ENCODE data around the gene TARDBP. TPM values are rescaled to one million over a fixed set of nuclear protein-coding genes. Genes with fewer than 3 reads are reported as not detected.

The TARDBP gene
- total and polyA plus RNA-seq, 9 of the 15 experiments (the other 6 are each of a cell fraction or from before 2014, with no cell fraction given) = 122 to 515 (median 243) TPM

DNA sequence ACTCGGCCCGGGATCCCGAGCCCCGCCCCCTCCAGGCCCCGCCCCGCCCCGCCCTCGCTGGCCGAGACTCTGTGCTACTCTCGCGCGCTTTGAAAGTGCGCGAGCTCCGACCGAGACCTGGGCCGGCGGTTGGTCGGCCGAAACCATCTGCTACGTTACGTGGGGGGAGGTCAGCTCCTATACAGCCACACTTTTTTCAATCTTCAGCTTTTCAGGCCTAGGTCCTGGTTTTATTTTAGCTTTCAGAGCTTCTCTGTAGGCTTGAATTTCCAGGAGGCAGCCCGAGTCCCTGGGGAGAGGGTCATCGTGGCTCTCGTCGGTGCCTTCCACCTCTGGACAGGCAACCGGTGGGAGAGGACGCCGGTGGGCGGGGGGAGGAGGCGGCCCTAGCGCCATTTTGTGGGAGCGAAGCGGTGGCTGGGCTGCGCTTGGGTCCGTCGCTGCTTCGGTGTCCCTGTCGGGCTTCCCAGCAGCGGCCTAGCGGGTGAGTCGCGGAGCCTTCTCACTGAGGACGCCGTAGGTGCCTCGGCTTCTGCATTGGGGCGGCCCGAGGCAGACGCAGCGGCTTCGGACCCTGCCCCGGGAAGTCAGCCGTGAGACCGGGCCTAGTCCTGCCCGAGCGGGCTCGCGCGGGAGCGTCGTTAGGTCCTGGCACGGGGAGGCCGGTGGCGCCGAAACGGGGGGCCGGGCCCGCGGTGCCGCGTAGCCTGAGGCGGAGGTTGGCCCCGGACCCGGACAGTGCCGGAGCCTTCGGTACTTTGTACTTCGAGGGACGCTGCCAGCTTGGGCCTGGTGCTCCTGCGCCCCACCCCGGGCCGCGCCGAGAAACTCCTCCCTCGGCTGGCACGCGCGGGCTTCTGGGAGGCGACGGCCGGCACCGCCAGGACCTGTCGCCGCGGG, at the start of gene TARDBP (continued):
- TF ChIP-seq PRDM10 (IDR thresholded peaks at IDR 0.05; ENCODE audit: partially characterized antibody) (peak; percentile 100), RBM22 (IDR thresholded peaks at IDR 0.05; ENCODE audit: low read depth, low read length, poor library complexity, severe bottlenecking) (peak; percentile 67), CHD4 (IDR thresholded peaks at IDR 0.05; ENCODE audit: insufficient read depth, insufficient replicate concordance, low read depth, low read length, poor library complexity, severe bottlenecking) (no peak), HOXB6 (CRISPR knock-in tag; IDR thresholded peaks at IDR 0.05; ENCODE audit: borderline replicate concordance) (no peak), OTX1 (CRISPR knock-in tag; IDR thresholded peaks at IDR 0.05) (peak; percentile 33; the same call in 1 of the 2 replicates), BRF1 (IDR thresholded peaks at IDR 0.05; ENCODE audit: borderline replicate concordance, extremely low read depth, insufficient read length) (no peak), DDX20 (tag; IDR thresholded peaks at IDR 0.05; ENCODE audit: low read depth) (no peak), ZNF347 (CRISPR knock-in tag; IDR thresholded peaks at IDR 0.05; ENCODE audit: low read depth) (no peak), ZFP30 (CRISPR knock-in tag; IDR thresholded peaks at IDR 0.05; ENCODE audit: borderline replicate concordance) (no peak), BRD9 (IDR thresholded peaks at IDR 0.05; ENCODE audit: low read depth, partially characterized antibody) (peak; percentile 52)
- TF ChIP-seq, protein P1, sequence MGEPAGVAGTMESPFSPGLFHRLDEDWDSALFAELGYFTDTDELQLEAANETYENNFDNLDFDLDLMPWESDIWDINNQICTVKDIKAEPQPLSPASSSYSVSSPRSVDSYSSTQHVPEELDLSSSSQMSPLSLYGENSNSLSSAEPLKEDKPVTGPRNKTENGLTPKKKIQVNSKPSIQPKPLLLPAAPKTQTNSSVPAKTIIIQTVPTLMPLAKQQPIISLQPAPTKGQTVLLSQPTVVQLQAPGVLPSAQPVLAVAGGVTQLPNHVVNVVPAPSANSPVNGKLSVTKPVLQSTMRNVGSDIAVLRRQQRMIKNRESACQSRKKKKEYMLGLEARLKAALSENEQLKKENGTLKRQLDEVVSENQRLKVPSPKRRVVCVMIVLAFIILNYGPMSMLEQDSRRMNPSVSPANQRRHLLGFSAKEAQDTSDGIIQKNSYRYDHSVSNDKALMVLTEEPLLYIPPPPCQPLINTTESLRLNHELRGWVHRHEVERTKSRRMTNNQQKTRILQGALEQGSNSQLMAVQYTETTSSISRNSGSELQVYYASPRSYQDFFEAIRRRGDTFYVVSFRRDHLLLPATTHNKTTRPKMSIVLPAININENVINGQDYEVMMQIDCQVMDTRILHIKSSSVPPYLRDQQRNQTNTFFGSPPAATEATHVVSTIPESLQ (CRISPR knock-in tag; IDR thresholded peaks at IDR 0.05) = no peak; the same call in 1 of the 2 replicates
- TF ChIP-seq, protein P2, sequence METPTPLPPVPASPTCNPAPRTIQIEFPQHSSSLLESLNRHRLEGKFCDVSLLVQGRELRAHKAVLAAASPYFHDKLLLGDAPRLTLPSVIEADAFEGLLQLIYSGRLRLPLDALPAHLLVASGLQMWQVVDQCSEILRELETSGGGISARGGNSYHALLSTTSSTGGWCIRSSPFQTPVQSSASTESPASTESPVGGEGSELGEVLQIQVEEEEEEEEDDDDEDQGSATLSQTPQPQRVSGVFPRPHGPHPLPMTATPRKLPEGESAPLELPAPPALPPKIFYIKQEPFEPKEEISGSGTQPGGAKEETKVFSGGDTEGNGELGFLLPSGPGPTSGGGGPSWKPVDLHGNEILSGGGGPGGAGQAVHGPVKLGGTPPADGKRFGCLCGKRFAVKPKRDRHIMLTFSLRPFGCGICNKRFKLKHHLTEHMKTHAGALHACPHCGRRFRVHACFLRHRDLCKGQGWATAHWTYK (CRISPR knock-in tag; IDR thresholded peaks at IDR 0.05) = 0 out of 2 replicates have a peak, but pooled peaks have one; percentile 34
- TF ChIP-seq, protein P3, sequence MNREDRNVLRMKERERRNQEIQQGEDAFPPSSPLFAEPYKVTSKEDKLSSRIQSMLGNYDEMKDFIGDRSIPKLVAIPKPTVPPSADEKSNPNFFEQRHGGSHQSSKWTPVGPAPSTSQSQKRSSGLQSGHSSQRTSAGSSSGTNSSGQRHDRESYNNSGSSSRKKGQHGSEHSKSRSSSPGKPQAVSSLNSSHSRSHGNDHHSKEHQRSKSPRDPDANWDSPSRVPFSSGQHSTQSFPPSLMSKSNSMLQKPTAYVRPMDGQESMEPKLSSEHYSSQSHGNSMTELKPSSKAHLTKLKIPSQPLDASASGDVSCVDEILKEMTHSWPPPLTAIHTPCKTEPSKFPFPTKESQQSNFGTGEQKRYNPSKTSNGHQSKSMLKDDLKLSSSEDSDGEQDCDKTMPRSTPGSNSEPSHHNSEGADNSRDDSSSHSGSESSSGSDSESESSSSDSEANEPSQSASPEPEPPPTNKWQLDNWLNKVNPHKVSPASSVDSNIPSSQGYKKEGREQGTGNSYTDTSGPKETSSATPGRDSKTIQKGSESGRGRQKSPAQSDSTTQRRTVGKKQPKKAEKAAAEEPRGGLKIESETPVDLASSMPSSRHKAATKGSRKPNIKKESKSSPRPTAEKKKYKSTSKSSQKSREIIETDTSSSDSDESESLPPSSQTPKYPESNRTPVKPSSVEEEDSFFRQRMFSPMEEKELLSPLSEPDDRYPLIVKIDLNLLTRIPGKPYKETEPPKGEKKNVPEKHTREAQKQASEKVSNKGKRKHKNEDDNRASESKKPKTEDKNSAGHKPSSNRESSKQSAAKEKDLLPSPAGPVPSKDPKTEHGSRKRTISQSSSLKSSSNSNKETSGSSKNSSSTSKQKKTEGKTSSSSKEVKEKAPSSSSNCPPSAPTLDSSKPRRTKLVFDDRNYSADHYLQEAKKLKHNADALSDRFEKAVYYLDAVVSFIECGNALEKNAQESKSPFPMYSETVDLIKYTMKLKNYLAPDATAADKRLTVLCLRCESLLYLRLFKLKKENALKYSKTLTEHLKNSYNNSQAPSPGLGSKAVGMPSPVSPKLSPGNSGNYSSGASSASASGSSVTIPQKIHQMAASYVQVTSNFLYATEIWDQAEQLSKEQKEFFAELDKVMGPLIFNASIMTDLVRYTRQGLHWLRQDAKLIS (CRISPR knock-in tag; IDR thresholded peaks at IDR 0.05) = peak; percentile 96

Data from K562 (cell line).